Measurements from ENCODE around the gene RPS8.
"Not testable (repeated sequence)": the region's sequence is repeated elsewhere in the genome, so short reads cannot be mapped to it uniquely, and the experiment has no call there.

RPS8 gene

DNA sequence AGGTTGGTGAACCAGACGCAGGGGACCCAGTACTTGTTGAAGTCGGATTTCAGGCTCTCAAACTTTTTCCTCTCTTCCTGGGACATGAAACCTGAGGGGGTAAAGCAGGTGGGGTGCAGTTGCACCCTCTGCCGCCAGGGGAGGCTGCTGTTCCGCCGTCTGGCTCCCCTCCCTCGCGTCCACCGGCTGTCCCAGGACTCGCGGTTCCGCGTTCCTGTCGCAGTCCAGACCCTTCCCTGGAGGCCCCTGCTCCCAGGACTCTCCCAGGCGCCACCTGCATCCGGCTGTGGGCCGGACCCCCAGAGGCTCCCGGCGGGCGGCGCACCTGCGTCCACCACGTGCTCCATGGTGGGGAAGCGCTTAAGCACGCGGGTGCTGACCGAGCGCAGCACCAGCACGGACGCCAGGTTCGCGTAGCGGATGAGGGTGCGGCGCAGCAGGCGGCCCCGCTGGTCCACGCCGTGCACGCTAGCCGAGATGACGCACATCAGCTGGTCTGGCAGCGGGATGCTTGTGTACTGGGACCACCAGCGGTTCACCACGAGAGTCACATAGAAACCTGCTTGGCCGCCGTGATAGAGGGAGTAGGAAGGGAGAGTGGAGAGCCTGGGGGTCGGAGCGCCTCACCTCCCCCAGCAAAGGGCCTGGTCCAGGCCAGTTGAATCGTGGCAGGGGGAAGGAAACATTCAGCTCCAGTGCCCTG lies 10.9 kb downstream of the RPS8 start:
- Mint-ChIP-seq H3K4me3 (peak overlapping the region; percentile 74 to 75), H3K4me1 (ENCODE audit: low read depth in 2 of 2) (peaks cover 23 to 25% of the 10 kb centered on the region in 2 donors), H3K9me3 (no peaks in the 10 kb centered on the region), H3K27me3 (no peaks in the 10 kb centered on the region), H3K27ac (peak overlapping the region; percentile 77 to 86), H3K36me3 (ENCODE audit: insufficient read depth) (peaks cover 12% of the 10 kb centered on the region)
- DNase-seq (peak; percentile 75 to 83 (median 79)), ATAC-seq (replicated peaks) (peak; percentile 77)

DNA sequence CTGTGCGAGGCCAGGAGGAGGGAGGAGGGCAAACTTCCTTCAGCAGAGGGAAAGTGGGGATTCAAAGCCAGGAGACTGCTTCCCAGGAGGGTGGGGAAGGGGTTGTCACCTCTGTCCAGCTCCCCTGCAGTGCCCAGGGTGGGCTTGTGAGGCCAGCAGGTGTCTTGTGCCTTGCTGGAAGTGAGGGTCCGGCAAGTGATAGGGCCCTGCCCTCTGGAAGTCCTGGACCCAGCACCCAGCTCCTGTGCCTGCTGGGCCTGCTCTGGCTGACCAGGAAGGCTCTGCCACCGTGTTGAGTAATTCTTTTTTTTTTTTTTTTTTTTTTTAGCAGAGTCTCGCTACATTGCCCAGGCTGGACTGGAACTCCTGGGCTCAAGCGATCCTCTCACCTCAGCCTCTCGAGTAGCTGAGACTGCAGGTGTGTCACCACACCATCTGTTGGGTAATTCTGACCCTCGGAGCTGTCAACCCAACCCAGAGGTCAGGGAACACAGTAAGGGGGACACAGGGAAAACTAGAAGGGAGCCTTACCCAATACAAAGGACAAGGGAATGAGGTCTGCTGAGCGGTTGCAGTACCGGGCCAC lies 11.6 kb downstream of the RPS8 start:
- no peak for ATAC-seq (replicated peaks)
- H3K36me3 Mint-ChIP-seq (ENCODE audit: insufficient read depth), result peaks cover 8% of the 10 kb centered on the region
- peak overlapping the region; percentile 77 to 86 for H3K27ac Mint-ChIP-seq

DNA sequence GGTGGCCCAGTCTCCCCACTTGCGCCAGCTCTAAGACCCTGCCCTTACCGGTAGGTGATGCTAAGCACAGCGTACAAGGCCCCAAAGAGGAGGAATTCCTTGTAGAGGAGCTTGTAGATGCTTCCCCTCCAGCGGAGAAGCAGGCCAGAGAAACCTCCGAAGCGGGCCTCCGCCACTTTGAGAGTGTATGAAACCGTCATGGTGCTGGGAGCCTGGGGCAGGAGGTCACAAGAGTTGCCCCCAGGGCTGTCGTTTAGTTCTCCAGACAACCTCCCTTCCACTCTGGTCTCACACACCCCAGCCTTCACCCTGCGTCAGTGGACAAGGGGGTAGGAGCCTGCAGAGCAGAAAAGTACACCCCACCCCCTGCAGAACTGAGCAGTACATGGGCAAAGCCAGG lies 12.2 kb downstream of the RPS8 start:
- peaks cover 8% of the 10 kb centered on the region for H3K36me3 Mint-ChIP-seq (ENCODE audit: insufficient read depth)
- peaks cover 23 to 25% of the 10 kb centered on the region in 2 donors for H3K4me1 Mint-ChIP-seq (ENCODE audit: low read depth in 2 of 2)
- ATAC-seq (replicated peaks), result no peak
- no peak overlapping the region for H3K27ac Mint-ChIP-seq
- H3K9me3 Mint-ChIP-seq, result no peaks in the 10 kb centered on the region
- no peak overlapping the region for H3K4me3 Mint-ChIP-seq
- H3K27me3 Mint-ChIP-seq, result no peaks in the 10 kb centered on the region
- no peak for DNase-seq

More for the DNA sequence above, 11.6 kb downstream of the RPS8 start:
- DNase-seq, result no peak
- H3K9me3 Mint-ChIP-seq, result no peaks in the 10 kb centered on the region
- no peaks in the 10 kb centered on the region for H3K27me3 Mint-ChIP-seq
- H3K4me3 Mint-ChIP-seq, result peak overlapping the region; percentile 74 to 75
- peaks cover 23 to 25% of the 10 kb centered on the region in 2 donors for H3K4me1 Mint-ChIP-seq (ENCODE audit: low read depth in 2 of 2)

DNA sequence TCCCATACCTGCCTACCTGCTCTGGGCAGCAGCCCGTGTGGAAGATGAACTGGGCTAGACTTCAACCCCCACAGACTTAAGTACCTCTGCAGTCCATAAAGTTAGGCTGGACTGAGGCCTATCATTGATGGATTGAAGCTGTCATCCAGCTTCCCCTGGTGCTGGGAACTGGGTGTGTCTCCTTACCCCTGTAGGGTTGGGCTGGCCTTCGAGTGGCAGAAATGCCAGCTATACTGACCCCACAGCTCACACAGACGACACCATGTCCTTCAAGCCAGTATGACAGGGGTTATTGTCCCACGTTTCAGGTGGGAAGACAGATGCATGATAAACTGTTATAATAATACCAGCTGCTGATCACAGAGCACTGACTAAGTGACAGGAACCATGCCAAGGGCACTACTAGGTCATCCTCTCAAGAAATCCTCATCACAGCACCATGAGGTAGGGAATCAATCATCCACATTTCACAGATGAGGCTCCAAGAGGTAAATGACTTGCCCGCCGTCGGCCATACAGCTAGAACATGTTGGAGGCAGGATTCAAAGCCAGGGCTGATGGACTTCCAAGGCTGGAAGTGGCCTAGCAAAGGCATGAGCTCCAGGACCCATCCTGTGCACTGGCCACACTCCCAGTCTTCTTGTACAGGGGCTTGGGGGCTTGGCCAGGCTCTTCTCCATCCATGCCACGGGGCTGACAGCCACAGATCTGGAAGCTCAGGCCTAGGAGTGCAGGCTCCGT lies 12.9 kb downstream of the RPS8 start, which contains the start of gene BEST4:
Gene BEST4 (minus strand): TSS at position 51 of the 741 bp plus-strand sequence. CDS start 465 bp downstream, outside the sequence.
- H3K27ac Mint-ChIP-seq, result peak within 1 kb of the TSS in 1 of 2 donors; percentile 86
- no peaks in the 10 kb centered on the region for H3K9me3 Mint-ChIP-seq
- H3K27me3 Mint-ChIP-seq, result no peaks in the 10 kb centered on the region
- DNase-seq, result no peak
- peaks cover 8% of the 10 kb centered on the region for H3K36me3 Mint-ChIP-seq (ENCODE audit: insufficient read depth)
- no peak within 1 kb of the TSS for H3K4me3 Mint-ChIP-seq
- H3K4me1 Mint-ChIP-seq (ENCODE audit: low read depth in 2 of 2), result peaks cover 21 to 25% of the 10 kb centered on the region in 2 donors
- no peak for ATAC-seq (replicated peaks)

DNA sequence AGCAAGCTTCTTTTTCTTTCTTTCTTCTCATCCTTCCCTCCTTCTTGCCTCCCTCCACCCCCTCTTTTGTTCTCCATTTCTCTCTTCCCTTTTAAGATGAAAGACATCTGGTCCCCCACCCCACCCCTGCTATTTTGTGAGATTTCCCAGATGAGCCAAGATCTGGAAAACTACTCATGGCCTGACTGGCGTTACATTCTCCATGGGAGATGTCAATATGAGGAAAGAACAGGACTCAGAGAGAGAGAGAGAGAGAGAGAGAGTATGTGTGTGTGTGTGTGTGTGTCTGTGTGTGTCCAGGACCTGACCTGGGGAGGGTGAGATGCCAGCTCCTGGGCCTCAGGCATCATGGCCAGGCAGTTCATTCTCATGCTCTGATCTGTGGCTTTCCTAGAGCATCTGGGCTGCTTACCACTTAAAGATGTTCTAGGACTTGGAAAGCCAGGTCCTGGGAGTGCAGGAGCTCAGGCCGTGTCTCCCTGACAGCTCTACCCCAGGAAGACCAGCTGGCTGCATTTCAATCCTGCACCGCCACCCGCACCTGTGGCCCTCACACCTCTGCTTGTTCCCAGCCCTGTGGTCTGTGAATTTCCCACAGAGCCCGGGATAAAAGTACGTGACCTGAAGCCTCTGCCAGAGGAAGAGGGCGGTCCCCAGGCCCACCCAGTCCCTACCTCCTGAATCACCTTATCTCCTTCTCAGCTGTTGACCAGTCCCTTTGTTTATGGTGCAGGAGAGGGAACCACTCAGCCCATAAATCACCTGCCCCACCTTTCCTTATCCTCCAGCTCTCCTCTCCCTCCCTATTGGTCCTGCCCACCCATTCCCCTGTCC lies 15.8 kb downstream of the RPS8 start:
- H3K27me3 Mint-ChIP-seq, result no peaks in the 10 kb centered on the region
- ATAC-seq (replicated peaks), result no peak
- peak overlapping the region; percentile 28 to 65 for H3K27ac Mint-ChIP-seq
- DNase-seq, result no peak
- peaks cover 2% of the 10 kb centered on the region for H3K36me3 Mint-ChIP-seq (ENCODE audit: insufficient read depth)
- no peaks in the 10 kb centered on the region for H3K9me3 Mint-ChIP-seq
- H3K4me1 Mint-ChIP-seq (ENCODE audit: low read depth in 2 of 2), result peaks cover 4 to 7% of the 10 kb centered on the region in 2 donors
- no peak overlapping the region for H3K4me3 Mint-ChIP-seq

DNA sequence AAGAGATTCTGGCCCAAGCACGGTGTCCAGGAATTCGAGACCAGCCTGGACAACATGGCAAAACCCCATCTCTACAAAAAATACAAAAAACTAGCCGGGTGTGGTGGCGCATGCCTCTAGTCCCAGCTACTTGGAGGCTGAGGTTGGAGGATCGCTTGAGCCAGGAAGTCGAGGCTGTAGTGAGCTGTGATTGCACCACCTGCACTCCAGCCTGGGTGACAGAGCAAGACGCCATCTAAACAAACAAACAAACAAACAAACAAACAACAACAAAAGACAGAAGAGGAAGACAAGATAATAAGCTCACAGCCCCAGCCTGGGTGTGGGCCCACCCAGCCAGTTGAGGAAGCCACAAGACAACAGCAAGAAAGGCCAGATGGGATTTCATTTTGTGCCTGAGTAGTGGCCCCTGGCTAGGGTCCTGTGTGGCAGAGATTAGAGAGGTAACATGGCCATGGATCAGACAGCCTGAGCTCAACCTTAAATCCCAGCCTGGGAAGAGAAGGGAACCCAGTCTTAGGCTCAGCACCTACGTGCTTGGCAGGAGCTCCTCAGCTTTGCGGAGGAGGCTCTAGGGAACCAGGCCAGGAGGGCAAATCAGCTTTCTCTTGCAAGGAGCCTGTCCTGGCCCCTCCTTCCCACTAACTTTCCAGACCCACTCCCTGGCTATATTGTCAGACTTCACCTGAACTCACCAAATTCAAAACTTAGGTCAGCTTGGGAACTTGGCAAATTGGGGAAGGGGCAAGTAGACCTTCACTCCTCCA lies 17.6 kb downstream of the RPS8 start:
- no peak overlapping the region for H3K4me3 Mint-ChIP-seq
- no peaks in the 10 kb centered on the region for H3K27me3 Mint-ChIP-seq
- H3K9me3 Mint-ChIP-seq, result no peaks in the 10 kb centered on the region
- peak overlapping the region in 1 of 2 donors; percentile 63 for H3K27ac Mint-ChIP-seq
- no peaks in the 10 kb centered on the region for H3K36me3 Mint-ChIP-seq (ENCODE audit: insufficient read depth)
- ATAC-seq (replicated peaks), result no peak
- DNase-seq, result no peak
- peaks cover 0 to 3% of the 10 kb centered on the region in 2 donors for H3K4me1 Mint-ChIP-seq (ENCODE audit: low read depth in 2 of 2)

DNA sequence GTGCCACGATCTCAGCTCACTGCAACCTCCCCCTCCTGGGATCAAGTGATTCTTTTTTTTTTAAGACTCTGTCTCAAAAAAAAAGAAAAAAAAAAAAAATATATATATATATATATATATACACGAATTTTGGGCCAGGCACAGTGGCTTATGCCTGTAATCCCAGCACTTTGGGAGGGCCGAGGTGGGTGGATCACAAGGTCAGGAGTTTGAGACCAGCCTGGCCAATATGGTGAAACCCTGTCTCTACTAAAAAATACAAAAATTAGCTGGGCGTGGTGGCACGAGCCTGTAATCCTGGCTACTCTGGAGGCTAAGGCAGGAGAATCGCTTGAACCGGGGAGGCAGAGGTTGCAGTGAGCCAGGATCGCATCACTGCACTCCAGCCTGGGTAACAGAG lies 22.5 kb downstream of the RPS8 start:
- not testable (repeated sequence) for H3K4me3 Mint-ChIP-seq; ATAC-seq (replicated peaks); H3K9me3 Mint-ChIP-seq; DNase-seq; H3K27me3 Mint-ChIP-seq
- Mint-ChIP-seq H3K36me3 (ENCODE audit: insufficient read depth) (peaks cover 35% of the 10 kb centered on the region), H3K27ac (peak overlapping the region; percentile 26 to 28), H3K4me1 (ENCODE audit: low read depth in 2 of 2) (peaks cover 18 to 19% of the 10 kb centered on the region in 2 donors)

DNA sequence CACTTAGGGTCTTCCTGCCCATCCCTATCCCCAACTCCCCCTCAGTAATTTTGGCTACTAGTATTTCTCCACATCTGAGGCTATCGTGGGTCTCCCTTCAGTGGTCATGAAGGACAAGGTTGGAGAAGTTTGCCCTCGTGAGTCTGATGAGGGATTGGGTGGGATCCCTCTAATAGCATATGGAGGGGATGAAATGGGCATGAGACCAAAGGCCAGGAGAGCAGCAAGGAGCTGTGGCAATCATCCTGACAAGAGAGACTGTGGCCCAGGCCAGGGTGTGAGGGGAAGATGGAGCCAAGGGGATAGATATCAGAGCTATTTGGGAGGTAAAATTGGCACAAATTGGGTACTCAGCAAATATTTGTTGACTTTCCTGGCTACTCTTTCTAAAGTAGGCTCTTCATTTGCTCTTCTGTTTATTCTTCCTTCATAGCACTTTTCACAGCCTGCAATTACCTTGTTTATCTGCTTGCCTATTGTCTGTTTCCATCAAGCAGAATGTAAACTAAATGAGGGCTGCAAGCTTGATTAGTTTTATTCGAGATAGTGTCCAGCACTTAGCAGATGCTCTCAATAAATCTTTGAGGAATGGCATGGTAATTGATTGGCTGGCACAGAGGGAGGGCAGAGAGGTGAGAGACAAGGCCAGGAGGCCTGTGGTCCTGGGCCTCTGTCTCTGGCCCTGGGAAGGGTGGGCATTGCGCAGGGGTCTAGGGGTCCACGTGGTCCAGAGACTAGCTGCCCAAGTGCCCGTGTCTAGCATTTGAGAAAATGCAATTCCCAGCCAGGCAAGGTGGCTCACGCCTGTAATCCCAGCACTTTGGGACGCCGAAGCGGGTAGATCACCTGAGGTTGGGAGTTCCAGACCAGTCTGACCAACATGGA lies 23.4 kb downstream of the RPS8 start:
- H3K36me3 Mint-ChIP-seq (ENCODE audit: insufficient read depth), result peaks cover 44% of the 10 kb centered on the region
- H3K9me3 Mint-ChIP-seq, result no peaks in the 10 kb centered on the region
- H3K4me1 Mint-ChIP-seq (ENCODE audit: low read depth in 2 of 2), result peaks cover 22 to 23% of the 10 kb centered on the region in 2 donors
- H3K27me3 Mint-ChIP-seq, result no peaks in the 10 kb centered on the region
- H3K27ac Mint-ChIP-seq, result peak overlapping the region; percentile 99 to 100
- ATAC-seq (replicated peaks) (no peak), DNase-seq (no peak)
- peak overlapping the region; percentile 97 to 98 for H3K4me3 Mint-ChIP-seq

DNA sequence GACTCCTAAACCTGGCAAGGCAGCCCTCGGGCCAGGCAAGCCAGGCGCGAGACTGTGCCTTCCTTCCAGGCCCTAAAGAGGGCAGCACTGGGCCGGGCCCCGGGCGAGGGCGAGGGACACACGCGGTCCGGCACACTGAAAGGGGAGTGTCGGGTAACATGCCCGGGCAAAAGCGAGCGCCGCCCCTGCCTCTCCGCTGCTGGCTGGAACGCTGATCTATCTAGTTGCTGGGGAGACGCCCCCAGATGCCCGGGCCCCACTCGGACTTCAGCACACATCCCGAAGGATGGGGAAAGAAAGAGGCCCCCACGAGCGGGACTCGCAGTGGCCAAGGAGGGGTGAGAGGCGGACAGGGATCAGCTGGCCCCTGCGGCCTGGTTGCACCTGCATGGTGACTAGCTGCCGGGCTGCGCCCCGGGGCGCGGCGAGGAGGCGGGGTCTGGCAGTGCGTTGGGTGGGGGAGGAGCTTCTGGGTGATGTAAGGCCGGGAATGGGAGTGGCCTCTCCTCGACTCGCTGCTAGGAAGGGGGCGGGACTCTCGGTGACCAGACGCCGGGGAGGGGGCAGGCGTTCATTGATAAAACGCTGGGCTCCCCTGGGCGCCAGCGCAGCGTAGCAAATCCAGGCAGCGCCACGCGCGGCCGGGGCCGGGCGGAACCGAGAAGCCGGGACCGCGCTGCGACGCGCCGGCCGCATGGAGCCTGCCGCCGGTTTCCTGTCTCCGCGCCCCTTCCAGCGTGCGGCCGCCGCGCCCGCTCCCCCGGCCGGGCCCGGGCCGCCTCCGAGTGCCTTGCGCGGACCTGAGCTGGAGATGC lies 24.6 kb downstream of the RPS8 start, which contains the start of gene PLK3:
Gene PLK3 (plus strand): TSS at position 608 of the 815 bp plus-strand sequence. CDS start 87 bp downstream, at position 695.
- Mint-ChIP-seq H3K4me1 (ENCODE audit: low read depth in 2 of 2) (peaks cover 22 to 26% of the 10 kb centered on the region in 2 donors), H3K9me3 (no peaks in the 10 kb centered on the region), H3K27me3 (no peaks in the 10 kb centered on the region), H3K4me3 (peak within 1 kb of the TSS; percentile 97 to 98), H3K36me3 (ENCODE audit: insufficient read depth) (peaks cover 56% of the 10 kb centered on the region), H3K27ac (peak within 1 kb of the TSS; percentile 99 to 100)
- peak; percentile 96 to 97 (median 97) for DNase-seq
- ATAC-seq (replicated peaks), result peak; percentile 78

DNA sequence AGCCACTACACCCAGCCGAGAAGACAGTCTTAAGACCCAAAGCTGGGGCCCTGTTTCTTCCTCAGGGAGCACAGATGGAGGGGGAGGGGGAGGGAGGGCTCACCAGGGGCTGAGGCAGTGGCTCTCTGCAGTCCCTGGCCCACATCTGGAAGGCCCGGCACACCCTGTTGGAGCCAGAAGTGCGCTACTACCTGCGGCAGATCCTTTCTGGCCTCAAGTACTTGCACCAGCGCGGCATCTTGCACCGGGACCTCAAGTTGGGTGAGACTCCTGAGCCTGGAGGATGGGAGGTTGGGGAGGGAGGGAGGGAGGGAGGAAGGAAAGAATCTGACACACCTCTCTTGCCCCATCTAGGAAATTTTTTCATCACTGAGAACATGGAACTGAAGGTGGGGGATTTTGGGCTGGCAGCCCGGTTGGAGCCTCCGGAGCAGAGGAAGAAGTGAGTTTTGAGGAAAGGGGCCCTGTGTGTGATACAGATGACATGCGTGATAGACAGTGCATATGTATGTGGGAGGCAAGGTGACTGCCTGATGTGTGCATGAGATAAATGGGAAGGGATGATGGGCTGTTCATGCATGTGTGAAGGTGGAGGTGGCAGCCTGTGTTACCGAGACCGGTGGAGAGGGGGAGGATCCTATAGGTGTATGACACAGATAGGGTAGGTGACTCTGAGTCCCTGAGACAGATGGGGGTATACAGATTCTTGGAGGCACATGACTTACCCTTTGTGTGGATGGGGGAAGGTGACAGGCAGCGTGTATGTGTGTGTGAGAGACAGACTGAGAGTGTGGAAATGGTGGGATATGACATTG lies 26.4 kb downstream of the RPS8 start:
- H3K4me3 Mint-ChIP-seq, result peak overlapping the region; percentile 97 to 98
- peaks cover 23 to 26% of the 10 kb centered on the region in 2 donors for H3K4me1 Mint-ChIP-seq (ENCODE audit: low read depth in 2 of 2)
- H3K9me3 Mint-ChIP-seq, result no peaks in the 10 kb centered on the region
- H3K27ac Mint-ChIP-seq, result peak overlapping the region; percentile 99 to 100
- H3K36me3 Mint-ChIP-seq (ENCODE audit: insufficient read depth), result peaks cover 71% of the 10 kb centered on the region
- DNase-seq, result peak in 1 of 3 experiments; percentile 38
- ATAC-seq (replicated peaks), result peak; percentile 4
- H3K27me3 Mint-ChIP-seq, result no peaks in the 10 kb centered on the region
